NCI-H226 (cell line): ENCODE results near the gene CBR3.
"Not testable (repeated sequence)": the region's sequence is repeated elsewhere in the genome, so short reads cannot be mapped to it uniquely, and the experiment has no call there.

Source experiments
- DNase-seq: peaks from one replicate; pipeline ENCODE4 v3.0.0-alpha.2; 2015

Gene CBR3

DNA sequence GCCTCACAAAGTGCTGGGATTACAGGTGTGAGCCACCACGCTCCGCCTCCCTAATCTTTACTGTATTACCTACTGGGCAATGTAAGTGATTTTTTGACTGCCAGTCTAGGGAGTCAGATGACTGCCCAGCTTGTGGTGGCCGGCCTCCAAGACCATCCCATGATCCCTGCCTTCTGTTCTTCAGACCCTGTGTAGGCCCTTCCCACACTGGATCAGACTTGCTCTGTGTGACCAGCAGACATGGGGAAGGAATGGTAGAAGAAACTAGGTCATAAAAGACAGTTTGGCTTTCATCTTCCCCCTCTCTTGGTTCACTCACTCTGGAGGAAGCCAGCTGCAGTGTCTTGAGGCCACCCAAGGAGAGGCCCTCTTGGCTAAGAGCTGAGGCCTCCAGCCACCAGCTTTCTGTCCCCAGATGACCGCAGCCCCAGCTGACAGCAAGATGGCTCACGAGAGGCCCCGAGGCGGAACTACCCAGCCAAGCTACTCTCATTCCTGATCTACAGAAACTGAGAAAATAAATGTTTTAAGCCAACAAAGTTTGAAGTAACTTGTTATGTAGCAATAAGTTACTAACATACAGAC lies 14.5 kb upstream of the CBR3 start:
- no peak for DNase-seq

DNA sequence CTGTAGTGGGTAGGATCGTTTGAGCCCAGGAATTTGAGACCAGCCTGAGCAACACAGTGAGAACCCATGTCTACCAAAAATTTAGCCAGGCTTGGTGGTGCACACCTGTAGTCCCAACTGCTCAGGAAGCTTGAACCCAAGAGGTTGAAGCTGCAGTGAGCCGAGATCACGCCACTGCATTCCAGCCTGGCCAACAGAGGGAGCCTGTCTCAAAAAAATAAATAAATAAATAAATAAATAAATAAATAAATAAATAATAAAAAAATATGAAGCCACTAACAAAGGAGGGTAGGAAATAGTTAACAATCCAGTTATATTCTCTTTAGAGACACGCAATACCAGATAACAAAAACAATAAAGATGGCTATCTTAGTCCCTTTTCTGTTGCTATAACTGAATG lies 11.9 kb upstream of the CBR3 start:
- DNase-seq = no peak

DNA sequence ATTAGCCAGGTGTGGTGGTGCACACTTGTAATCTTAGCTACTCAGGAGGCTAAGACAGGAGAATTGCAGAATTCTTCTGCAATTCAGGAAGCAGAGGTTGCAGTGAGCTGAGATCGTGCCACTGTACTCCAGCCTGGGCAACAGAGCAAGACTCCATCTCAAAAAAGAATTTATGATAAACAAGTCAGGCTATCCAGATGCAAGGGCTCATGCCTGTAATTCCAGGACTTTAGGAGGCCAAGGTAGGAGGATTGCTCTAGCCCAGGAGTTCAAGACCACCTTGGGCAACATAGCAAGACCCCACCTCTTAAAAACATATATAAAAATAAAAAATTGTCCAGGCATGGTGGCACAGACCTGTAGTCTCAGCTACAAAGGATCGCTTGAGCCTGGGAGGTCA lies 10.5 kb upstream of the CBR3 start:
- DNase-seq = no peak

DNA sequence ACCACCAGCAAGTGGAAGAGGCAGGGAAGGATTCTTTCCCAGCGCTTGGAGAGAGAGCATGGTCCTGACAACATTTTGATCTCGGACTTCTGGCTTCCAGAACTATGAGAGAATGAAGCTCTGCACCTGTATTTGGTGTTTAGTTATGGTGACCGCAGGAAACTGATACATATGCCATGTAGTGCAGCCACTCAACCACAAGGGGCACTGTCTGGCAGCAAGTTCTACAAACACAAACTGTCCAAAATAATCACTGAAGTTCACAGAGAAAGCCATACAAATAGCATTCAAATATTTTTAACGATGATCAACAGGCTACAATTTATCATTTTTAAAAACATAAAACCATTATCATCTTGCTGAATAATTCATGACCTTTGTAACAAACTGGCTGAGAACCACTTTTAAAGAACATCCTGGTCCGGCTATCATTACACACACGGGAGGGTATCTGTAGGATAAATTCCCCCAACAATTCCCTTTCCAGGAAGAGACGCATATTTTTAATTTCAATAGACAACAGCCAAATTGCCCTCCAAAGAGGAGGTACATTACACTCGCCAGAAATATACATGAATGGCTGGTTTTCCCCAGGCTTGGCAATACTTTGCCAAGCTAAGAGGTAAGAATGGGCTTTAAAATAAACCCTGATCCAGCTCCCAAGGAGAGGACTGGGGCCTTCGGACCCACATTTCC lies 9.2 kb upstream of the CBR3 start:
- DNase-seq = peak; percentile 22

DNA sequence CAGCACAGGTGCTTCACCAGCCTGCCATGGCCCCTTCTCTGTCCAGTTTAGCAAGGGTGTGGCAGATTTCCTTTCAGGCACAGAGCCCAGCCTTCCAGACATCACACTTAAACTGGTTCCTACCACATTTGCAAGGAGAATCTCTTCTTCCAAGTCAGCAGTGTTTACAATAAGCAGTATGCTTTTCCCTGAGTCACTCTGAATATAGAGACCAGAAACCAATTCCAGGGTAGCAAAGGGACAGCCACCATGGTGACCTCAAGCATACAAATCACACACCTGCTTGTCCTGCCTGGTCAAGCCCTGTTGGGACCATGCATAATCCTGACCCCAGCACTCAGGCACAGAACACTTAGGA lies 8.7 kb upstream of the CBR3 start:
- no peak for DNase-seq

DNA sequence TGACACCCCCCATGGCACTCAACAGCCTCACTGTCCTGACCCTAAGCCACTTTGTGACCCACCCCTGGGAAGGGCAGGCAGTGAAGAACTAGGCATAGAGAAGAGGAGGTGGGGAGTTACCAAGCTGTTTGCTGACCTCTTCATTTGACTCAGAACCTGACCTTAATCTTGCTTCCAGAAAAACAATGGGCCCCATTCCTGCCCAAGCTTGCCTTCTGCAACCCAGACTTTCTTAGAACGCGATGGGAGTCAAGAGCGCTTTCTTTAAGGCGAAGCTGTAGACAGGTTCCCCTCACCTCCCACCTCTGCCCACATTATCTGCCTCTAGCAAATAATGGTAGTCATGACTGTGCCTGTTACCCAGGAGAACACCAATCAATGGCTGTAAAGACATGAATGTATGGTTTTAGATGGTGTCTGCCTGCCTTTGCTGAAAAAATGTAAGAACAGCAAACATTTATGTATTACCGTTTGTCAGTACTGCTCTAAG lies 8.2 kb upstream of the CBR3 start:
- no peak for DNase-seq

DNA sequence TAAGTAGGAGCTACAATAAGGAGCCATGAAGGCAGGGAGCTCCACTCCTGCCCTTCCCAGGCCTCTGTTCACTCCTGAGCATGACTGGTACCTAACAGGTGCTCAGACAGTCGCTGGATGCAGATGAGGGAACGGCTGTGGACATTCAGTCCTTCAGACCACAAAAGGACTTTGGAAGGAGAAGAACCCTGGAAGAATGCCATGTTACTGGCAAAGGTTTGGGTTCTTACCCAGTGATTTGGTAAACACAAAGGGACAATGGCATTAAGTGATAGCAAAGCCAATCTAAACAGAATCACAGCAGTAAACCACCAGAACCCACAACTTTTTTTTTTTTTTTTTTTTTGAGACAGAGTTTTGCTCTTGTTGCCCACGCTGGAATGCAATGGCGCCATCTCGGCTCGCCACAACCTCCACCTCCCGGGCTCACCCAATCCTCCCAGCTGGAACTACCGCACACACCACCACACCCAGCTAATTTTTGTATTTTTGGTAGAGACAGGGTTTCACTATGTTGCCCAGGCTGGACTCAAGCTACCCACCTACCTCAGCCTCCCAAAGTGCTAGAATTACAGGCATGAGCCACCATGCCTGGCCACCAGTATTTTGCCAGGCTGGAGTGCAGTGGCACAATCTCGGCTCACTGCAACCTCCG lies 7.5 kb upstream of the CBR3 start:
- DNase-seq = no peak

DNA sequence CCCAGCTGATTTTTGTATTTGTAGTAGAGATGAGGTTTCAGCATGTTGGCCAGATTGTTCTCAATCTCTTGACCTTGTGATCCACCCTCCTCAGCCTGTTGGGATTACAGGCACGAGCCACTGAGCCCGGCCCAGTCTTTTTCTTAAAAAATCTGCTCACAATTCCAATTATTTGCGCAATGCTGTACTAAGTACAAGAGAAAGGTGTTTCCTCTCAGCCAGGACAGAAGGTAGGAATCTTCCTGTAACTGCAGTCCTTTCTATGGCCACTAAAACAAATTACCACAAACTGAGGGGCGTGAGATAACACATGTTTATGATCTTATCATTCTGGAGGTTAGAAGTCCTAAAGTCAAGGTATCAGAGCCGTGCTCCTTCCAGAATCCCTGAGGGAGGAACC lies 6.9 kb upstream of the CBR3 start:
- DNase-seq = no peak

DNA sequence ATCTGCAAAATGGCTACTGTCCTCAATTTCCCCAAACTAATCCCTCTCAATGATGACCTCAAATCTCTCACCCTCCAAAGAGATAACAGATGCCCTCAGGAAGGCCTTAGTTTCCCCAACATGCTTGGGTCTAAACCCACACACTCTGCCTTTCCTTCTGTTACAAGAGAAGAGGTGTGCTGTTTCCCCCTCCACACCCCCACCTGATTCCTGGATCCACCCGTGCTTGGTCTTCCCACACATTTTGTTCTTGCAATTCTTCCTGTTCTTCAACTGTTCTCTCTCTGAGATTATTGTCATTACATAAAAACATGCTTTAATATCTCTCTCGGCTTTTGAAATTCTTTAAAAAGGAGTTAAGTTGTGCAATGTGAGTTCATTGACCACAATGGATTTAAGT lies 5.7 kb upstream of the CBR3 start:
- no peak for DNase-seq

DNA sequence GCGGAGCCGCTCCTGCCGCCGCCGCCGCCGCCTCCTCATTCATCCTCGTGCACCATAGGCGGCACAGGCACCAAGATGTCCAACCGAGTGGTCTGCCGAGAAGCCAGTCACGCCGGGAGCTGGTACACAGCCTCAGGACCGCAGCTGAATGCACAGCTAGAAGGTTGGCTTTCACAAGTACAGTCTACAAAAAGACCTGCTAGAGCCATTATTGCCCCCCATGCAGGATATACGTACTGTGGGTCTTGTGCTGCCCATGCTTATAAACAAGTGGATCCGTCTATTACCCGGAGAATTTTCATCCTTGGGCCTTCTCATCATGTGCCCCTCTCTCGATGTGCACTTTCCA lies 4.5 kb upstream of the CBR3 start:
- DNase-seq = not testable (repeated sequence)

DNA sequence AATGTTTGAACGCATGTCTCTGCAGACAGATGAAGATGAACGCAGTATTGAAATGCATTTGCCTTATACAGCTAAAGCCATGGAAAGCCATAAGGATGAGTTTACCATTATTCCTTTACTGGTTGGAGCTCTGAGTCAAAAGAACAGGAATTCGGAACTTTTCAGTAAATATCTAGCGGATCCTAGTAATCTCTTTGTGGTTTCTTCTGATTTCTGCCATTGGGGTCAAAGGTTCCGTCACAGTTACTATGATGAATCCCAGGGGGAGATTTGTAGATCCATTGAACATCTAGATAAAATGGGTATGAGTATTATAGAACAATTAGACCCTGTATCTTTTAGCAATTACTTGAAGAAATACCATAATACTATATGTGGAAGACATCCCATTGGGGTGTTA lies 4.0 kb upstream of the CBR3 start:
- not testable (repeated sequence) for DNase-seq

DNA sequence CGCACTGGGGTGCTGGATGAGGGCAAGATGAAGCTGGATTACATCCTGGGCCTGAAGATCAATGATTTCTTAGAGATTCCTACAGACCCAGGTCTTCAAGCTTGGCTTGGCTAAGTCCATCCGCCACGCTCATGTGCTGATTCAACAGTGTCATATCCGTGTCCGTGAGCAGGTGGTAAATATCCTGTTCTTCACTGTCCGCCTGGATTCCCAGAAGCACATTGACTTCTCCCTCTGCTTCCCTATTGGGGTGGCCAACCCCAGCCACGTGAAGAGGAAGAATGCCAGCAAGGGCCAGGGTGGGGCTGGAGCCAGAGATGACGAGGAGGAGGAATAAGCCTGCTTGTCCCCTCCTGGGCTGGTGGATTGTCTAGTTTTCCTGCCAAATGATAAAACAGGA lies 2.2 kb upstream of the CBR3 start:
- DNase-seq = no peak

DNA sequence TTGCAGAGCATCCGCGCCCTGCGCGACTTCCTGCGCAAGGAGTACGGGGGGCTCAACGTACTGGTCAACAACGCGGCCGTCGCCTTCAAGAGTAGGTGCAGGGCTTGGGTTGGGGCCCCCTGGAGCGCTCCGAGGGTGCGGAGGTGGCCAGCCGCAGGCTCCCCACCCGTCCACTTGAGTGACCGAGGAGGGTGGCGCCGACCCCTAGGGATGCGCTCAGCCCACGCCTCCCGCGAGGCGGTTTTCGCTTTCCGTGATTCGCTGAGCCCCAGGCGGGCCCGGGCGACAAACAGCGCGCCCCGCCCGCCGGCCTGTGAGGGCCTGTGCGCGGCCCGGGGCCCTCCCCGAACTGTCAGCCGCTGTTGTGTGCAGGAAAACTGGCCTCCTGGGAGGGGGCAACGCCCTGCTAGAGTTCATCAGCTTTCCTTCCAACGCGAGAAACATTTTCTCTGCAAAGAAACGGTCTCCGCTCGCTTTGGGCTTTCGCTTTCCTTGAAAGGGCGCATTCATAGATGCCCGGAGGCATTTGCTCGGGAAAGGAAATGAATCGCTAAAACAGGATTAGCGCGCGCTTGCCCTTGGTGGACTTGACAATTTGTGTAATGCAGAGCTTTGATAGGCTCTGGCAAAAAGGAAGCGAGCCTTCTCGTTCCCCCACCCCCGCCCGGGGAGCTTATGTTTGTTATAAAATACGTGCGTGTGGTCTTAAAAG lies 668 bp downstream of the CBR3 start:
- peak; percentile 88 for DNase-seq

DNA sequence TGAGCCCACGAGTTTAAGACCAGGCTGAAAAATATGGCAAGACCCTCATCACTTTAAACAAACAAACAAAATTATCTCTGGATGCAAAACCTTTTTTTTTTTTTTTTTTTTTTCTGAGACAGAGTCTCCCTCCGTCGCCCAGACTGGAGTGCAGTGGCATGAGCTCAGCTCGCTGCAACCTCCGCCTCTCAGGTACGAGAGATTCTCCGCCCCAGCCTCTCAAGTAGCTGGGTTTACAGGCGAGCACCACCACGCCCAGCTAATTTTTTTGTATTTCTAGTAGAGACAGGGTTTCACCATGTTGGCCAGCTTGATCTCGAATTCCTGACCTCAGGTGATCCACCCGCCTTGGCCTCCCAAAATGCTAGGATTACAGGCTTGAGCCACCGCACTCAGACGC lies 4.9 kb downstream of the CBR3 start:
- not testable (repeated sequence) for DNase-seq

DNA sequence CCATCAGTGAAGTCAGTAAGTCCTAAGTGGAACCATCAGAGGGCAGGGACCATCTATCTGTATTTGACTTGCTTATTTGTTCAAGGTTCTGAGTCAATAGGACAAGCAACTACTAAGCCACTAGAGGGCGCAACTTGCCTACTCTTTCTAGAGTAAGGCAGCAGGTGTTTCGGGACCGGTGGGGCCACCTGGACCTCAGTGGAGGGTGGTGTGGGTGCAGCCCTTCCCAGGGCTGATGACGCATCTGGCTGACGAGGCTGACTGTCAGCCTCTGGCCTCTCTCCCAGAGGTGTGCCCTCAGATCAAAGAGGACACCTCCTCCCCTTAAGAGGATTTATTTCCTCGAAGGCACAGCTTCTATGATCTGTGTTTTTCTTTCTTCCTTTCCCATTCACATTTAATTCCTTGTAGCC lies 6.6 kb downstream of the CBR3 start:
- peak; percentile 80 for DNase-seq

DNA sequence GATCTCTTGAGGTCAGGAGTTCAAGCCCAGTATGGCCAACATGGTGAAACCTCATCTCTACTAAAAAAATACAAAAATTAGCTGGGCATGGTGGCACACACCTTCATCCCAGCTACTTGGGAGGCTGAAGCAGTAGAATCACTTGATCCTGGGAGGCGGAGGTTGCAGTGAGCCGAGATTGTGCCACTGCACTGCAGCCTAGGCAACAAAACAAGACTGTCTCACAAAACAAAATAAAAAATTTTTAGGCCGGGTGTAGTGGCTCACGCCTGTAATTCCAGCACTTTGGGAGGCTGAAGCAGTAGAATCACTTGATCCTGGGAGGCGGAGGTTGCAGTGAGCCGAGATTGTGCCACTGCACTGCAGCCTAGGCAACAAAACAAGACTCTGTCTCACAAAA lies 9.4 kb downstream of the CBR3 start:
- not testable (repeated sequence) for DNase-seq

DNA sequence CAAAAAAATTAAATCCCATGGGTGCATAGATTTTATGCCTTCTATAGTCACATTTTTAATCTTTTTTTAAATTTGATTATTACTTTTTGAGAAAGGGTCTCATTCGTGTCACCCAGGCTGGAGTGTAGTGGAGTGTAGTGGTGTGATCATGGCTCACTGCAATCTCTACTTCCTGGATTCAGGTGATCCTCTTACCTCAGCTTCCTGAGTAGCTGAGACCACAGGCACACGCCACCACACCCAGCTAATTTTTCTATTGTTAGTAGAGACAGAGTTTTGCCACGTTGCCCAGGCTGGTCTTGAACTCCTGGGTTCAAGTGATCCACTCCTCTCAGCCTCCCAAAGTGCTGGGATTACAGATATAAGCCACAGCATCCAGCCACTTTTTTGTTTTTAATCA lies 10.4 kb downstream of the CBR3 start:
- no peak for DNase-seq

DNA sequence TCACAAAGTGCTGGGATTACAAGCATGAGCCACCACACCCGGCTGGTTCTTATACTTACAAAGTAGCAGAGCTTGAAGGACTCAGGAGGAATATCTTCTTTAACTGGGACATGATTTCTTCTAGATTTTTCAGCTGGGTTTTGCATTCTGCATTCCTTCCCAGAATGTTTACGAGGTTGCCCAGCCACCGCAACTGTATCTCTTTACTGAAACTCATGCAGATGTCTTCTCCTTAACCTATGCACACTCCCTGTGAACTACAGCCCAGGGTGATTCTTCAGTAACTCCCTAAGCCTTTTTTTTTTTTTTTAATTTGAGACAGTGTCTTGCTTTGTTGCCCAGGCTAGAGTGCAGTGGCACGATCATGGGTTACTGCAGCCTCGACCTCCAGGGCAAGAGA lies 13.0 kb downstream of the CBR3 start:
- DNase-seq = no peak

DNA sequence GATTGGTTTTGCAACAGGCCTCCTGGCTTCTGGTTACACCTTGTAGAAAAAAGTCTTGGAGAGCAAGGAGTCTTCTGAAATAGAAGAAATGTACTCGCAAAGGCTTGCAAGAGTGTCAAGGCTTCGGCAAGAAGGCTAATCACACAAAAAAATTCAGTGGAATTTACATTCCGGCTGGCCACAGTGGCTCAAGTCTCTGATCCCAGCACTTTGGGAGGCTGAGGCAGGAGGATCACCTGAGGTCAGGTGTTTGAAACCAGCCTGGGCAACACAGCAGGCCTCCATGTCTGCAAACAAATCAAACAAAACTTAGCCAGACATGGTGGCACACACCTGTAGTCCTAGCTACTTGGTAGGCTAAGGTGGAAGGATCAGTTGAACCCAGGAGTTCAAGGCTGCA lies 14.0 kb downstream of the CBR3 start:
- no peak for DNase-seq

DNA sequence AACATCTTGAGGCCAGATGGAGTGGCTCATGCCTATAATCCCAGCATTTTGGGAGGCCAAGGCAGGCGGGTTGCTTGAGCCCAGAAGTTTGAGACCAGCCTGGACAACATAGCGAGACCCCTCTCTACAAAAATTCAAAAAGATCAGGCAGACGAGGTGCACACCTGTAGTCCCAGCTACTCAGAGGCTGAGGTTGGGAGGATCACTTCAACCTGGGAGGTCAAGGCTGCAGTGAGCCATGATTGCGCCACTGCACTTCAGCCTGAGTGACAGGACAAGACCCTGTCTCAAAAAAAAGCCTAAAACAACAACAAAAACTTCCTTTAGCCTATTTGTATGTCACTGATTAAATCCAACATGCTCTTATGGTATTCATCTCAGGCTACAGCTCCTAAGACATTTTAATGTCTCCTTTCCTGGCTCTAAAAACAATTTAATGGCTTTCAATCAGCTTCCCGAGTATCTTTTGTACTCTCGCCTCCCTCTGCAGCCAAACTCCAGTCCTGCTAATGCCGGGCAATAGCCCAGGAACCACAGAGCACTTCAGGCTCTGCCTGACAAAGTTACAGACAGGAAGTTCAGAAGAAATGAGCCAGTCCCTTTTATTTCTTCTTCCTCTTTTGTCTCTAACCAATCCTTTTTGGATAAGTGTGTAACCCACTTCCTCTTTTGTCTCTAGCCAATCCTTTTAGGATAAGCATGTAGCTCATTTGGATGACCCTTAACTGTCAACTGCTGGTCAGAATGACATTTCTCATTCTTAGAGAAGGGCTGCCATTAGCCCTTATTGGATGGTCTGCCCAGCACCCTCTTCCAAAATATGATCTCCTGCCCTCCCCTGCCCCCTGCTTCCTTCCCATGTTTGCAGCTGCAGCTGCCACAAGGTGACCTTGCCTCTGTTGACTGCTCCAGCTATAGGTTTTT lies 15.2 kb downstream of the CBR3 start:
- DNase-seq = no peak

DNA sequence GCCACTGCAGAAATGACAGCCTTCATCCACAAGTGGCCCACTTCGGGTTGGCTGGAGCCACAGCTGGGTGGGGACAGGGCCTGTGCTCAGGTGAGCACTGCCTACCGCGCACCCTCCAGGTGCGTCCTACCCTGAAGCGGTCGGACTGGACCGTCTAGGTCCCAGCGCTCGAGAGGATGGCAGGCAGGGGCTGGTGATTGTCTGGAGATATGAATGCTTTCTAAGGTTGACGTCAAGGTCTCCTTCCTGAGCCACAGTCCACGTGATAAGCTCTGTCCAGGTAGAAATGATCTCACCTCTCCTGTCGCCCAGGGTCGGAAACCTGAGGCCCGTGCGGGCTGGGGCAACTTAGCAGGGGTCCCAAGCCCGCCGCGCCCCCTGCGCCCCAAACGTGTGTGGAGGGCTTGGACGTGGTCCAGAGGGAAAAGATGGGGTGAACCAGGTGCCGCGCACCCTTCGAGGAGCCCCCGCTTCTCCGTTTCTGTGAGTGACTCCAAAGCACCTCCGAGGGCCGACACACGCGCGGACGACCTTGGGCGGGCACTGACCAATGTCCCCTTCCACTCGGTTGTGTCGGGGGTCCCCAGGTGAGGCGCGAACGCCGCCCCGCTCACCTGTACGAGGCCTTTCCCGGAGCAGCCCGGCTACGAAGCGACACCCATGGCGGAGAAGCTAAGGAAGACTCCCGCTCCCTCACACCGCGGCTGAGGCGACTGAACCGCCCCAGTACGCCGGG lies 20.9 kb downstream of the CBR3 start:
- DNase-seq = no peak

DNA sequence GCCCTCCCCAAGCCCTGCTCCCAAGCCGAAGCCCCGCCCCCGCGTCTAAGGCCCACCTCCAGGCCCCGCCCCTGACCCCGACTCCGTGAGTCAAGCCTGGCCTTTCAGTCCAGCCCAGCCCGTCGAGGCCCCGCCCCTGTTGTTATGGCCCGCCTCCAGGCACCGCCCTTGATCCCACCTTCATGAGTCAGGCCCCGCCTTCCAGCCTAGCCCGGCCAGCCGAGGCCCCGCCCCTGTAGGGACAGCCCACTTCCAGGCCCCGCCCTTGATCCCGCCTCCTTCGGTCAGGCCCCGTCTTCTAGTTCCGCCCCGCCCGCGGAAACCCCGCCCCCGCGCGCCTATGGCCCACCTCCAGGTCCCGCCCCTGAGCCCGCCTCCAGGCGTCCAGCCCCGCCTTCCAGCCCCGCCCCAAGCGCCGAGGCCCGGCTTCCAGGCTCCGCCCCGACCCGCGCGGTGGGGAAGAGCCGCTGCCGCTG lies 21.5 kb downstream of the CBR3 start:
- peak; percentile 81 for DNase-seq
